Body of pancreas (tissue), 4 donors: ENCODE data around the gene CRACDL. TPM values are rescaled to one million over a fixed set of nuclear protein-coding genes. Genes with fewer than 3 reads are reported as not detected.

Source experiments
- ATAC-seq: fragments of 150-250 bp; one replicate; pipeline ENCODE4 v1.9.1; 2016
- DNase-seq, 4 donors: peaks; one replicate each; pipeline ENCODE4 v3.0.0-alpha.2; 2019
- H3K27ac ChIP-seq, 4 donors: fragments of 200-600 bp; sonication (generic); 1 replicate in 3 of 4; 2 replicates in 1 of 4; pipeline versions ENCODE4 v1.5.1 to v1.6.1; 2016 to 2019; ENCODE audit warnings: mild to moderate bottlenecking in 1 of 4, mixed read lengths in 1 of 4, moderate library complexity in 1 of 4
- H3K27me3 ChIP-seq, 2 donors: fragments of 200-600 bp; sonication (generic); one replicate each; pipeline ENCODE4 v1.6.0; 2016; ENCODE audit warnings: mild to moderate bottlenecking in 1 of 2
- H3K36me3 ChIP-seq, 2 donors: fragments of 200-600 bp; sonication (generic); replicated peaks in 1 of 2; 2 replicates each; pipeline ENCODE4 v1.5.1; 2016; ENCODE audit warnings: low read depth in 2 of 2; ENCODE audit not compliant: insufficient read depth in 1 of 2
- H3K4me1 ChIP-seq: fragments of 200-600 bp; sonication (generic); one replicate; pipeline ENCODE4 v1.6.0; 2016
- H3K4me3 ChIP-seq, 2 donors: fragments of 200-600 bp; sonication (generic); 1 replicate in 1 of 2; 2 replicates in 1 of 2; pipeline ENCODE4 v1.5.1; 2016 to 2019
- H3K9me3 ChIP-seq, 3 donors: fragments of 200-600 bp; sonication (generic); 1 replicate in 2 of 3; 2 replicates in 1 of 3; pipeline ENCODE4 v1.5.1; 2016
- POLR2A ChIP-seq, 3 donors: fragments of 450-650 bp; IDR thresholded peaks; one replicate each; pipeline ENCODE4 v1.6.1; 2016; ENCODE audit warnings: antibody characterized with exemption in 3 of 3, mild to moderate bottlenecking in 2 of 3
- WGBS, 2 donors: methylation state at CpG; one replicate each; pipeline ENCODE4 v1.1.5; 2017; 5-methylcytosine and 5-hydroxymethylcytosine counted together
- intact Hi-C: fragments of 100-400 bp; cut with DNase I; formaldehyde crosslinking; loops from one replicate; pipeline ENCODE4 v1.15.1; 2023
- total RNA-seq, 2 donors: library from RNA; depleted of rRNA; stranded (reverse); fragments of >200 nt; gene quantifications; one replicate each; pipeline ENCODE4 v1.1.0, GENCODE V29; 2016
- TF ChIP-seq, protein P1 (sequence below), 7 experiments: fragments of 450-650 bp in 4 of 7; fragments of 200-600 bp in 3 of 7; sonication (generic) in 3 of 7; IDR thresholded peaks; one replicate each; pipeline ENCODE4 v1.5.1; 2016 to 2019; ENCODE audit warnings: antibody characterized with exemption in 7 of 7

Gene CRACDL
- total RNA-seq, 2 donors from 2014 or later: 14.8 to 22.1 TPM

DNA sequence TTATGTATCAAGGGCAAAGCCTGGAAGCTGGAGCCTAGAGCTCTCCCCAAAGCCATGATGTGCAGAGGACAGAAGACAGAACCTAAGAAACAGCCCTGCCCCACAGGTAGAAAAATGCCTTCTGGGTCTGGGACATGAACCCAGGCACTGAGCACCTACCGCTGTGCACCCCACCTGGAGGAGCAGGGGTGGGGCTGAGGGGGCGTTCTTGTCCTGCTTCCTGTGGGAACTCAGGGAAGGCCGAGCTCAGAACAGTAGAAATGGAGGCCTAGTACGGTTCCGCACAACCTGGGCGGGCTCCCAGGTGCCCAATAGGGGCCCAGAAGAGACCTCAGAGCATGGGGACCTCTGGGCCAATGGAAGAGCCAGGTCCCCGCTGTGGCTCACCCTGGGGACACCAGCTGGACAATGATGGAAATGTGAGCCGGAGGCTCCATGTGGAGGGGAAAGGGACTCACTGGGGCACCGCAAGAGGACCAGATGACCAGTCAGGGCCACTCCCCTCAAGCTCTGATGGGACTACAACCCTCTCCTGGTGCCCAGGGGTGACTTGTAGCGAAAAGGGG is 3.2 kb downstream of the CRACDL start:
- WGBS, 2 donors: 92 to 100% methylated on average over 2 to 10 of the region's 10 CpGs
- Histone ChIP-seq H3K36me3 (no peaks in the 10 kb centered on the region), H3K27me3 (no peaks in the 10 kb centered on the region), H3K4me3 (no peak overlapping the region), H3K9me3 (no peaks in the 10 kb centered on the region), H3K27ac (no peak overlapping the region), H3K4me1 (peaks cover 18% of the 10 kb centered on the region)
- DNase-seq (no peak), ATAC-seq (no peak)
- TF ChIP-seq, protein P1, sequence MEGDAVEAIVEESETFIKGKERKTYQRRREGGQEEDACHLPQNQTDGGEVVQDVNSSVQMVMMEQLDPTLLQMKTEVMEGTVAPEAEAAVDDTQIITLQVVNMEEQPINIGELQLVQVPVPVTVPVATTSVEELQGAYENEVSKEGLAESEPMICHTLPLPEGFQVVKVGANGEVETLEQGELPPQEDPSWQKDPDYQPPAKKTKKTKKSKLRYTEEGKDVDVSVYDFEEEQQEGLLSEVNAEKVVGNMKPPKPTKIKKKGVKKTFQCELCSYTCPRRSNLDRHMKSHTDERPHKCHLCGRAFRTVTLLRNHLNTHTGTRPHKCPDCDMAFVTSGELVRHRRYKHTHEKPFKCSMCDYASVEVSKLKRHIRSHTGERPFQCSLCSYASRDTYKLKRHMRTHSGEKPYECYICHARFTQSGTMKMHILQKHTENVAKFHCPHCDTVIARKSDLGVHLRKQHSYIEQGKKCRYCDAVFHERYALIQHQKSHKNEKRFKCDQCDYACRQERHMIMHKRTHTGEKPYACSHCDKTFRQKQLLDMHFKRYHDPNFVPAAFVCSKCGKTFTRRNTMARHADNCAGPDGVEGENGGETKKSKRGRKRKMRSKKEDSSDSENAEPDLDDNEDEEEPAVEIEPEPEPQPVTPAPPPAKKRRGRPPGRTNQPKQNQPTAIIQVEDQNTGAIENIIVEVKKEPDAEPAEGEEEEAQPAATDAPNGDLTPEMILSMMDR (IDR thresholded peaks at IDR 0.05): no peak
- TF ChIP-seq POLR2A (IDR thresholded peaks at IDR 0.05): no peak
- intact Hi-C loops: no loop called here

DNA sequence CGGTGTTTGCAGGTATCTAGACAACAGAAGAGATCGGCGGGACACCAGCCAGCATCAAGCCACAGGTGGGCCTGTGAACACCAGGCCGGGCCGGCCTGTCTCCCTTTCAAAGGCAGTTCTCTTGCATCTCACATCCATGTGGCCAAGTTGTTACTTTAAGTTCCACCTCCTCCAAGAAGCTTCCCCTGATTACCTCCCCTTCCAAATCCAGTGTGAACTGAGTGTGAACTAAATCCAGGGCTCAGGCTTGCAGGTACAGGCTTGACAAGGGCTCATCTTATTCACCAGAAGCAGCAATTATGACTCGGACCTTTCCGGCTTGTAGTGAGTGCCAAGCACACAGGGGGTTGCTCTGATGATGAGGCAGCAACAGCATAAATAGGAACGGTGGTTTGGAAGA is 3.9 kb downstream of the CRACDL start:
- no peaks in the 10 kb centered on the region for H3K9me3 ChIP-seq
- WGBS, 2 donors: 88 to 91% methylated on average over 8 of the region's 8 CpGs
- no peaks in the 10 kb centered on the region for H3K36me3 ChIP-seq
- H3K27me3 ChIP-seq: no peaks in the 10 kb centered on the region
- intact Hi-C loops: no loop called here
- no peak overlapping the region for H3K4me3 ChIP-seq
- TF ChIP-seq, protein P1 (IDR thresholded peaks at IDR 0.05): no peak
- no peak for TF ChIP-seq POLR2A (IDR thresholded peaks at IDR 0.05)
- H3K4me1 ChIP-seq: peaks cover 18% of the 10 kb centered on the region
- no peak overlapping the region for H3K27ac ChIP-seq
- ATAC-seq: no peak
- DNase-seq: no peak

DNA sequence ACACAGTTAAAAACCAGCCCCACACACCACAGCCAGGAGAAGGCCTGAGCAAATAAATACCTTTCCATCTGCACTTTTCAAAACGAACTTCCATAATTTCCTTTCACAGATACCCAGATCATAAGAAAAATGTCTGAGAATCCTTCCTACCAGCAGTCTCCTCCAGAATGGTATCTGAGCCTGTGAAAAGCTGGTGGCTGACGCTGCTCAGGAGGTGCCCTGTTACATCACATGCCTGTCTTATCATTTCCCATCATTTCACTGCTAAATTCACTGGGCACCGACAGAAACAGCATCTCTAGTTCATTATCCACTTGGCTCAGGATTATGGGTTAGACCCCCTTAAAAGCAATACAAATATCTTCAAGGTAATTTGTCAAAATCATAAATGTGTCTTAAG is 4.4 kb downstream of the CRACDL start:
- no peak for ATAC-seq

DNA sequence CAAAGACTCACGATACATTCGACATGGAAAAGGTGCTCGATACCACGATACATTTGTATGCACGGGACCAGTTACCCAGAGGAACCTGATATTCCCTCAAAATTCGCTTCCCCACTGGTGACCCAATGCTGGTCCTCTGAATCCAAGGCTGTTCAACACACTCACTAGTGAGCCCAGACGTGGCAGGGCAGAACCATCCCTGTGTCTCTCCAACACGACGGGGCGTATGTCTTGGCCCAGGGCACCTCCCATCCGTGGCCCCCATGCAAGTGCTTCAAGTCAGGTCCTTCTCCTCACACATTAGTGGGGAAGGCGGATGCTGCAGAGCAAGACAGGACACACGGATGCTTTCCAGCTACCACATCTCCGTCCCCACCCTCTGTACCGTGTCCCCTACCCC is 6.1 kb downstream of the CRACDL start:
- WGBS, 2 donors: 95 to 97% methylated on average over 15 of the region's 15 CpGs
- Histone ChIP-seq H3K4me3 (no peak overlapping the region), H3K4me1 (peaks cover 5% of the 10 kb centered on the region), H3K9me3 (no peaks in the 10 kb centered on the region), H3K27me3 (no peaks in the 10 kb centered on the region), H3K36me3 (no peaks in the 10 kb centered on the region), H3K27ac (no peak overlapping the region)
- no peak for ATAC-seq
- no peak for DNase-seq
- intact Hi-C loops: no loop called here
- TF ChIP-seq POLR2A (IDR thresholded peaks at IDR 0.05): no peak
- TF ChIP-seq, protein P1 (IDR thresholded peaks at IDR 0.05): no peak

More for the DNA sequence above, 4.4 kb downstream of the CRACDL start:
- H3K27ac ChIP-seq: no peak overlapping the region
- no peak overlapping the region for H3K4me3 ChIP-seq
- no peaks in the 10 kb centered on the region for H3K9me3 ChIP-seq
- H3K36me3 ChIP-seq: no peaks in the 10 kb centered on the region
- 64 to 65% methylated on average over 3 of the region's 3 CpGs for WGBS, 2 donors
- no peaks in the 10 kb centered on the region for H3K27me3 ChIP-seq
- TF ChIP-seq, protein P1 (IDR thresholded peaks at IDR 0.05): no peak
- TF ChIP-seq POLR2A (IDR thresholded peaks at IDR 0.05): no peak
- intact Hi-C loops: no loop called here
- no peak for DNase-seq
- peaks cover 13% of the 10 kb centered on the region for H3K4me1 ChIP-seq

DNA sequence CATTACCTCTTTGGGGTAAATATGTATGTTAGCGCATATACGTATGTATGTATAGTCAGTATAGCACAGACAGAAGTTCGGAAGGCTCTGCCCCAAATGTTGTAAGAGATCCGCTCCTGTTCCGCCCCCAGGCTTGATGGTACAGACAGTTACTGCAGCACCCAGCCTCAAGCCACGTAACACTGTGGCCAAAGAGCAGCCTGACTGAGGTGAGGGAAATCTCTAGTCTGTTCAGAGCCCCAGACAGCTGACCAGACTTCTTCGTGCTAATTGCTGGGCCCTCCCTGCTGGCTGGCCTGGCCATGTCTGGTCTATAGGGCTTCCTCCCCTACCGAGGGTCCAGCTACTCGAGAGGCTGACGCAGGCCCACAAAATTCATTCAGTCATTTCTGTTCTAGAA is 7.8 kb downstream of the CRACDL start:
- WGBS, 2 donors: 91 to 93% methylated on average over 8 to 10 of the region's 10 CpGs
- no peak for DNase-seq
- Histone ChIP-seq H3K4me1 (no peaks in the 10 kb centered on the region), H3K9me3 (no peaks in the 10 kb centered on the region), H3K36me3 (no peaks in the 10 kb centered on the region), H3K27ac (no peak overlapping the region), H3K27me3 (no peaks in the 10 kb centered on the region), H3K4me3 (no peak overlapping the region)
- intact Hi-C loops: no loop called here
- TF ChIP-seq POLR2A (IDR thresholded peaks at IDR 0.05): no peak
- TF ChIP-seq, protein P1 (IDR thresholded peaks at IDR 0.05): no peak
- no peak for ATAC-seq
